ENCODE measurements around the gene SLC35A5. TPM values are rescaled to one million over a fixed set of nuclear protein-coding genes. Genes with fewer than 3 reads are reported as not detected.

SLC35A5 gene
- total RNA-seq, 1 donor from 2014 or later: 70.2 TPM

- no peak for DNase-seq (ENCODE audit: low read depth)
Observed at GRCh38 chr3:112623717-112624116, 61.9 kb downstream of the SLC35A5 start.

- no peak for DNase-seq (ENCODE audit: low read depth)
Observed at GRCh38 chr3:112627419-112627818, 65.6 kb downstream of the SLC35A5 start.

- DNase-seq (ENCODE audit: low read depth): no peak
Observed at GRCh38 chr3:112627919-112628466, 66.1 kb downstream of the SLC35A5 start.

- peak; percentile 73 for DNase-seq (ENCODE audit: low read depth)
Observed at GRCh38 chr3:112629425-112629824, 67.6 kb downstream of the SLC35A5 start.

GRCh38 chr3:112631257-112631656 lies 69.4 kb downstream of the SLC35A5 start:
- no peak for DNase-seq (ENCODE audit: low read depth)

GRCh38 chr3:112632596-112632995 lies 70.8 kb downstream of the SLC35A5 start:
- DNase-seq (ENCODE audit: low read depth): no peak

GRCh38 chr3:112633191-112633590 lies 71.3 kb downstream of the SLC35A5 start:
- DNase-seq (ENCODE audit: low read depth): no peak

GRCh38 chr3:112633757-112634156 lies 71.9 kb downstream of the SLC35A5 start:
- no peak for DNase-seq (ENCODE audit: low read depth)

- peak; percentile 75 for DNase-seq (ENCODE audit: low read depth)
Observed at GRCh38 chr3:112634786-112635541, 73.1 kb downstream of the SLC35A5 start.

Other genes with a start within 250 kb of the SLC35A5 start
- 1.9 and 2.3 TPM in 2 replicates for gene CD200, start 228.9 kb upstream of the SLC35A5 start, total RNA-seq
- gene BTLA, start 62.6 kb upstream of the SLC35A5 start, total RNA-seq: 0.10 and 0.17 TPM in 2 replicates
- 57.1 and 77.3 TPM in 2 replicates for gene ATG3, start 83 bp upstream of the SLC35A5 start, total RNA-seq
- 92.2 and 151 TPM in 2 replicates for gene CCDC80, start 79.1 kb downstream of the SLC35A5 start, total RNA-seq